Measurements from ENCODE around the gene DNAI2. TPM values are rescaled to one million over a fixed set of nuclear protein-coding genes. Genes with fewer than 3 reads are reported as not detected.

DNAI2 gene
- total RNA-seq, 1 experiment from 2014 or later: not detected

DNA sequence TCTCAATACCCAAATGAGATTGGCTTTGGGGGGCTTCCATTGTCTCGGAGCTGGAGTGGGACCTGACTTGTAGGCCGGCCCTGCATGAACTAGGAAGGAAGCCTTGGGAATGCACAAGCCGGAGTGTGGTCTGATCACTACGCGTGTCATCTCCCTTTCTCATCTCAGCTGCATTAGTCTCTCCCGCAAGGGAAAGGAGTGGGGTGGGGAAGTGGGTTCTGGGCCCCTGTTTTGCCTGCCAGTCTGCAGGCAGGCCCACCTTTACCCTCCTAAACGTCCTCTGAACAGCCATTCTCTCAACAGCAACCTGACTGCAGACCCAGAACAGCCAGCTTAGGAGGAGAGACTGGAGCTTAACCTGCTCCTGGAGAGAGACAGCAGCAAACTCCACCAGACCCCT lies 11.4 kb upstream of the DNAI2 start:
- no peak for ATAC-seq
- ChIA-PET POLR2A (no interaction called here), RAD21 (ENCODE audit: low non-redundant PET in 1 of 2, low total read pairs in 2 of 2, uncharacterized antibody in 2 of 2, unreplicated experiment in 2 of 2) (no interaction called here), CTCF (interaction anchor here (3.2 kb wide), 1 partner anchor 33 kb away, joined by 9 read pairs; no protein-coding TSS in a partner anchor)
- intact Hi-C loops (cut with micrococcal nuclease): no loop called here
- H3K4me2 ChIP-seq (ENCODE audit: low read length): no peak overlapping the region
- no peaks in the 10 kb centered on the region for H3K9me3 ChIP-seq (ENCODE audit: control insufficient read depth in 1 of 2, insufficient read depth in 1 of 2, low read depth in 1 of 2, low read length in 2 of 2)
- no peak for DNase-seq (ENCODE audit: low read depth, low spot score)
- no peaks in the 10 kb centered on the region for H3K36me3 ChIP-seq (ENCODE audit: control insufficient read depth in 1 of 2, insufficient read depth in 2 of 2, low read length in 2 of 2)
- no peak for TF ChIP-seq REST (IDR thresholded peaks at IDR 0.05; ENCODE audit: low read depth)
- TF ChIP-seq POLR2AphosphoS5 (IDR thresholded peaks at IDR 0.05; ENCODE audit: low read depth, low read length): no peak
- TF ChIP-seq ZFX (IDR thresholded peaks at IDR 0.05): no peak
- TF ChIP-seq ZNF274 (IDR thresholded peaks at IDR 0.05; ENCODE audit: low read depth, low read length): no peak
- TF ChIP-seq JUND (IDR thresholded peaks at IDR 0.05): no peak
- TF ChIP-seq TCF7L2 (IDR thresholded peaks at IDR 0.05; ENCODE audit: borderline replicate concordance, extremely low read depth, insufficient read depth, insufficient read length): no peak
- no peak for TF ChIP-seq SP1 (IDR thresholded peaks at IDR 0.05; ENCODE audit: low read depth)
- no peak for TF ChIP-seq FOSL1 (IDR thresholded peaks at IDR 0.05; ENCODE audit: low read depth)
- TF ChIP-seq CBX3 (IDR thresholded peaks at IDR 0.05; ENCODE audit: low read depth): no peak
- TF ChIP-seq SIN3A (IDR thresholded peaks at IDR 0.05; ENCODE audit: low read depth): no peak
- TF ChIP-seq RAD21 (IDR thresholded peaks at IDR 0.05; ENCODE audit: low read depth): no peak
- no peak for TF ChIP-seq EGR1 (IDR thresholded peaks at IDR 0.05; ENCODE audit: low read depth)
- TF ChIP-seq EZH2phosphoT487 (IDR thresholded peaks at IDR 0.05; ENCODE audit: borderline replicate concordance): no peak
- no peak for TF ChIP-seq YY1 (IDR thresholded peaks at IDR 0.05; ENCODE audit: extremely low read depth, insufficient replicate concordance, low read depth, low read length)
- no peak for TF ChIP-seq EZH2 (IDR thresholded peaks at IDR 0.05)
- TF ChIP-seq ZBTB33 (IDR thresholded peaks at IDR 0.05; ENCODE audit: extremely low read depth, insufficient replicate concordance, low read length): no peak
- TF ChIP-seq, protein P1, sequence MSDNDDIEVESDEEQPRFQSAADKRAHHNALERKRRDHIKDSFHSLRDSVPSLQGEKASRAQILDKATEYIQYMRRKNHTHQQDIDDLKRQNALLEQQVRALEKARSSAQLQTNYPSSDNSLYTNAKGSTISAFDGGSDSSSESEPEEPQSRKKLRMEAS (IDR thresholded peaks at IDR 0.05): no peak
- TF ChIP-seq CTCF (IDR thresholded peaks at IDR 0.05 in 2 of 3, conservative IDR thresholded peaks at IDR 0.05 in 1 of 3; ENCODE audit: borderline replicate concordance in 1 of 3, insufficient read depth in 1 of 3, low read depth in 2 of 3, low read length in 2 of 3): no peak
- no peak for TF ChIP-seq POLR2A (IDR thresholded peaks at IDR 0.05; ENCODE audit: borderline replicate concordance, extremely low read depth, insufficient read depth, insufficient read length)
- TF ChIP-seq, protein P2, sequence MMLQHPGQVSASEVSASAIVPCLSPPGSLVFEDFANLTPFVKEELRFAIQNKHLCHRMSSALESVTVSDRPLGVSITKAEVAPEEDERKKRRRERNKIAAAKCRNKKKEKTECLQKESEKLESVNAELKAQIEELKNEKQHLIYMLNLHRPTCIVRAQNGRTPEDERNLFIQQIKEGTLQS (IDR thresholded peaks at IDR 0.05): no peak
- no peak overlapping the region for H3K4me3 ChIP-seq (replicated peaks in 1 of 2; ENCODE audit: low read depth in 1 of 2, low read length in 2 of 2)
- BruUV-seq (replicated peaks): no TSS peak
- H3K4me1 ChIP-seq (ENCODE audit: control insufficient read depth in 1 of 2, insufficient read depth in 2 of 2, low read length in 2 of 2): no peaks in the 10 kb centered on the region; a peak in 1 of 4 replicates
- no peaks in the 10 kb centered on the region for H3K9me2 ChIP-seq (ENCODE audit: insufficient read depth)
- H2AFZ ChIP-seq (ENCODE audit: low read depth, low read length, poor library complexity, severe bottlenecking): no peak overlapping the region
- H3K9ac ChIP-seq (ENCODE audit: low read length): no peak overlapping the region
- no peaks in the 10 kb centered on the region for H3K27me3 ChIP-seq (ENCODE audit: insufficient read depth, low read length)
- no peak overlapping the region for H3K27ac ChIP-seq (ENCODE audit: low read depth, low read length)
- H4K20me1 ChIP-seq (ENCODE audit: insufficient read depth): no peaks in the 10 kb centered on the region
- H3K79me2 ChIP-seq (ENCODE audit: insufficient read depth, low read length): no peaks in the 10 kb centered on the region

Measured in HCT116 (cell line).